Activated B cell treated with CpG ODN at 0.5 μM for 24 hours (primary cell): ENCODE measurements around the gene GPR63. TPM values are rescaled to one million over a fixed set of nuclear protein-coding genes. Genes with fewer than 3 reads are reported as not detected.

Experiments
- ATAC-seq: fragments of 200-7000 bp; cut with Tn5 transposase; one replicate; pipeline ENCODE4 v1.10.0; 2021; ENCODE audit warnings: low read depth, mild to moderate bottlenecking, moderate library complexity
- CTCF ChIA-PET: fragments of 350-600 bp; sonication (Branson Sonifier 250); formaldehyde crosslinking; loops from one replicate; lab custom pipeline; 2021; ENCODE audit warnings: antibody characterized with exemption; lab: Charles Lee
- POLR2A ChIA-PET: fragments of 350-600 bp; sonication (Branson Sonifier 250); formaldehyde crosslinking; loops from one replicate; lab custom pipeline; 2021; ENCODE audit warnings: antibody characterized with exemption; lab: Charles Lee
- DNase-seq: peaks from one replicate; pipeline ENCODE4 v3.0.0; 2022
- H3K27ac Mint-ChIP-seq: one replicate; pipeline ENCODE4 v1.8.0; 2020; ENCODE audit warnings: mixed read lengths
- H3K27me3 Mint-ChIP-seq: one replicate; pipeline ENCODE4 v1.8.0; 2021; ENCODE audit warnings: mixed read lengths
- H3K36me3 Mint-ChIP-seq: one replicate; pipeline ENCODE4 v1.8.0; 2021; ENCODE audit warnings: low read depth, mixed read lengths
- H3K4me1 Mint-ChIP-seq: one replicate; pipeline ENCODE4 v1.8.0; 2021; ENCODE audit warnings: mixed read lengths
- H3K4me3 Mint-ChIP-seq: one replicate; pipeline ENCODE4 v1.8.0; 2020; ENCODE audit warnings: mild to moderate bottlenecking, mixed read lengths
- H3K9me3 Mint-ChIP-seq: one replicate; pipeline ENCODE4 v1.8.0; 2020; ENCODE audit warnings: mixed read lengths
- CTCF ChIP-seq: fragments of 200-600 bp; IDR thresholded peaks from one replicate; pipeline ENCODE4 v1.8.0; 2022; ENCODE audit warnings: antibody characterized with exemption, mild to moderate bottlenecking
- intact Hi-C: fragments of 100-400 bp; cut with micrococcal nuclease; formaldehyde crosslinking; loops from one replicate; pipeline ENCODE4 v1.15.1; 2024
- total RNA-seq: library from RNA; stranded (reverse); gene quantifications from 2 replicates; pipeline ENCODE4 v1.2.3, GENCODE V29; 2022

Gene GPR63
- total RNA-seq, 1 donor from 2014 or later: 0.11 TPM

DNA sequence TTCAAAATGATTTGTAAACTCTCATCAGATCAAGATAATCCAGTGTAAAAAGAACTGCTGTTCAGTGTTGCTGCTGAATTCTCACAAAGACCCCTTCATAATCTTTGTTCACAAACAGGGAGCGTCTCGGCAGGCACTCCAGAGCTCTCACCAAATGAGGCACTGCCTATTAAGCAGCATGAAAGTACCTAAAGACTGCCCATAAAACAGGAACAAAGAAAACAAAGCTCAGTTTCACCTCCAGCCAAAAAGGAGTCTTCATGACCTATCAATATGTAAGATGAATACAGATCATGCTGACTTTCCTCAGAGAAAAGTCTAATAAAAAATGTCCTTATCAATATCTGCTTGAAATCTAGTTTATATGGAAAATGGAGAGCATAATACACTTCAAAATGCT is 41.8 kb downstream of the GPR63 start:
- TF ChIP-seq CTCF: no peak

DNA sequence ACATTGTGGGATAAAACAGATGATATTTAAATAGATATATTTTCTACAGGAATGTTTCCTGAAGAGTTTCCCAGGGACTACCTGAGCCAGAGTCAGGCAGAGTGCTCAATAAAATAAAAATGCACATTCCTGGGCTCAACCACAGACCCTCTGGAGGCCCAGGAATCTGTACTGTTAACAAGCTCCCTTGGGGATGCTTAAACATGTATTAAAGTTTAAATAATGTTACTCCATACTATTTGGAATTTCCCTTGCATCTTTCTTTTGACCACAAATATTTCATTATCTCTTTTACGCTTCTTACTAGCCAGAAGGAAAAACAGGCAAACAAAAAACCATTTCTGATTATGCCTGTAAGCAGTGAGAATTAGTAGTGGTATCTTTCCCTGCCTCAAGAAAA is 42.3 kb downstream of the GPR63 start:
- POLR2A ChIA-PET: no interaction called here
- H3K27me3 Mint-ChIP-seq: no peaks in the 10 kb centered on the region

More for the DNA sequence above, 41.8 kb downstream of the GPR63 start:
- Mint-ChIP-seq H3K4me1 (peaks cover 9% of the 10 kb centered on the region), H3K27me3 (no peaks in the 10 kb centered on the region), H3K9me3 (no peaks in the 10 kb centered on the region), H3K36me3 (no peaks in the 10 kb centered on the region), H3K27ac (peak overlapping the region; percentile 4), H3K4me3 (peak overlapping the region; percentile 52)
- peak; percentile 70 for ATAC-seq
- POLR2A ChIA-PET: interaction anchor here (1.1 kb wide), 1 partner anchor 277 kb away, joined by 3 read pairs; no protein-coding TSS in a partner anchor
- intact Hi-C loops: no loop called here
- no peak for DNase-seq
- CTCF ChIA-PET: no interaction called here

GRCh38 chr6:96792561-96793190 is 44.6 kb downstream of the GPR63 start:
- Mint-ChIP-seq H3K4me1 (peaks cover 9% of the 10 kb centered on the region), H3K4me3 (no peak overlapping the region), H3K27me3 (no peaks in the 10 kb centered on the region), H3K27ac (no peak overlapping the region), H3K9me3 (no peaks in the 10 kb centered on the region), H3K36me3 (no peaks in the 10 kb centered on the region)
- POLR2A ChIA-PET: no interaction called here
- intact Hi-C loops: no loop called here
- no peak for ATAC-seq
- CTCF ChIA-PET: no interaction called here
- TF ChIP-seq CTCF: no peak
- DNase-seq: no peak

More for the DNA sequence above, 42.3 kb downstream of the GPR63 start:
- H3K4me1 Mint-ChIP-seq: peaks cover 9% of the 10 kb centered on the region
- peak overlapping the region; percentile 4 for H3K27ac Mint-ChIP-seq
- ATAC-seq (no peak), DNase-seq (no peak)
- TF ChIP-seq CTCF: no peak
- CTCF ChIA-PET: no interaction called here
- intact Hi-C loops: no loop called here
- no peaks in the 10 kb centered on the region for H3K36me3 Mint-ChIP-seq
- peak overlapping the region; percentile 52 for H3K4me3 Mint-ChIP-seq
- H3K9me3 Mint-ChIP-seq: no peaks in the 10 kb centered on the region

DNA sequence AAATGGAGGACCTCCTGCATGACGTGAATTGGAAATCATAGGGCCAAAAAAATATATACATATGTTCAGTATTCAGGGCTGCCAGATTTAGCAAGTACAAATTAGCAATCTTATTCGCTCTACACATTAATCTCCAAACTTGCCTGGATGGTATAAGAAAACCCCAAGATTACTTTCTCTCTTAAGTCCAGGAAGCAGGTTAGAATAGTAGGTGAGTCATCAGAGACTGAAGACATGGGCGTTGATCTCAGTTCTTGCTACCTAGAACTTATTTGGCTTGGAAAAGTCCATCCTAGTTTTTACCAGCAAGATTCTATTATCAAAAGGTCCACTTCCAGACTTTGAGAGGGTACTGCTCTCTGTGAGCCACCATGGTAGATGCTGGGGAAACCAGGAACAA is 47.4 kb downstream of the GPR63 start:
- no peak for TF ChIP-seq CTCF
- DNase-seq: no peak
- intact Hi-C loops: no loop called here
- no peak overlapping the region for H3K27ac Mint-ChIP-seq
- no peak overlapping the region for H3K4me3 Mint-ChIP-seq
- H3K27me3 Mint-ChIP-seq: no peaks in the 10 kb centered on the region
- CTCF ChIA-PET: no interaction called here
- POLR2A ChIA-PET: interaction anchor here (0.7 kb wide), 1 partner anchor 43 kb away, joined by 5 read pairs; no protein-coding TSS in a partner anchor
- no peak for ATAC-seq
- no peaks in the 10 kb centered on the region for H3K9me3 Mint-ChIP-seq
- no peaks in the 10 kb centered on the region for H3K4me1 Mint-ChIP-seq
- no peaks in the 10 kb centered on the region for H3K36me3 Mint-ChIP-seq

- no peaks in the 10 kb centered on the region for H3K4me1 Mint-ChIP-seq
- ChIA-PET POLR2A (no interaction called here), CTCF (no interaction called here)
Measured at GRCh38 chr6:96787846-96788580, 49.3 kb downstream of the GPR63 start.

More at GRCh38 chr6:96787846-96788580, 49.3 kb downstream of the GPR63 start:
- ATAC-seq (no peak), DNase-seq (no peak)
- Mint-ChIP-seq H3K9me3 (no peaks in the 10 kb centered on the region), H3K4me3 (no peak overlapping the region), H3K27me3 (no peaks in the 10 kb centered on the region), H3K27ac (no peak overlapping the region), H3K36me3 (no peaks in the 10 kb centered on the region)
- intact Hi-C loops: no loop called here
- TF ChIP-seq CTCF: no peak
